AG04449 (cell line): ENCODE data around the gene SDHAF1.

ENCODE experiments used
- CTCF ChIA-PET: fragments of 350-600 bp; formaldehyde crosslinking; extraction: SDS; loops from one replicate; lab custom pipeline; 2021; ENCODE audit warnings: antibody characterized with exemption; lab: Yijun Ruan, JAX
- POLR2A ChIA-PET: fragments of 400-600, 350-600 bp; formaldehyde crosslinking; extraction: SDS; loops from one replicate; lab custom pipeline; 2020; ENCODE audit warnings: antibody characterized with exemption, inconsistent platforms; lab: Yijun Ruan, JAX
- DNase-seq: peaks from one replicate; pipeline ENCODE4 v3.0.0-alpha.2; 2010; ENCODE audit warnings: low read depth, low spot score
- H3K4me3 ChIP-seq: 2 replicates; pipeline ENCODE4 v1.5.1; 2011; ENCODE audit warnings: low read depth, mild to moderate bottlenecking, control low read depth, low read length
- CTCF ChIP-seq: IDR thresholded peaks from one replicate; pipeline ENCODE4 v1.5.1; 2011; ENCODE audit warnings: mild to moderate bottlenecking, moderate library complexity, low read length, control low read depth, inconsistent platforms; ENCODE audit not compliant: insufficient read depth; ENCODE audit errors: missing control alignments

The SDHAF1 gene

GRCh38 chr19:36023432-36023831, 28.4 kb downstream of the SDHAF1 start:
- no peak overlapping the region for H3K4me3 ChIP-seq
- no peak for DNase-seq
- ChIA-PET POLR2A (no interaction called here), CTCF (interaction anchor here (0.6 kb wide), 1 partner anchor 56 kb away, joined by 3 read pairs; no protein-coding TSS in a partner anchor)
- no peak for TF ChIP-seq CTCF

- no peak for DNase-seq
- ChIA-PET CTCF (no interaction called here), POLR2A (no interaction called here)
- no peak overlapping the region for H3K4me3 ChIP-seq
- TF ChIP-seq CTCF = no peak
Measured at GRCh38 chr19:36025541-36025940, 30.6 kb downstream of the SDHAF1 start.

- POLR2A ChIA-PET = no interaction called here
- CTCF ChIA-PET = no interaction called here
- no peak for DNase-seq
- H3K4me3 ChIP-seq = no peak overlapping the region
- no peak for TF ChIP-seq CTCF
Measured at GRCh38 chr19:36026091-36026876, 31.3 kb downstream of the SDHAF1 start.

- no peak overlapping the region for H3K4me3 ChIP-seq
- CTCF ChIA-PET = interaction anchor here (1.0 kb wide), 1 partner anchor 20 kb away, joined by 4 read pairs; no protein-coding TSS in a partner anchor
- POLR2A ChIA-PET = no interaction called here
- TF ChIP-seq CTCF = no peak
- DNase-seq = no peak
Measured at GRCh38 chr19:36027696-36028095, 32.7 kb downstream of the SDHAF1 start.

- ChIA-PET POLR2A (interaction anchor here (0.6 kb wide), 1 partner anchor 28 kb away, joined by 3 read pairs; no protein-coding TSS in a partner anchor), CTCF (interaction anchor here (1.0 to 1.4 kb wide), 2 partner anchors 14 to 19 kb away, joined by 4 to 6 read pairs; partner anchors contain the start of gene ALKBH6)
Measured at GRCh38 chr19:36028313-36029041, 33.5 kb downstream of the SDHAF1 start.

More at GRCh38 chr19:36028313-36029041, 33.5 kb downstream of the SDHAF1 start:
- no peak for TF ChIP-seq CTCF
- no peak overlapping the region for H3K4me3 ChIP-seq
- no peak for DNase-seq
